ENCODE results near the gene CSGALNACT2.
A peak's percentile ranks its signal among the peaks of the same experiment; 100 is the strongest.
"Not testable (repeated sequence)": the region's sequence is repeated elsewhere in the genome, so short reads cannot be mapped to it uniquely, and the experiment has no call there.

CSGALNACT2 gene

GRCh38 chr10:43215758-43216455, 77.7 kb downstream of the CSGALNACT2 start:
- DNase-seq (ENCODE audit: extremely low read depth, low read depth), result no peak
- TF ChIP-seq CTCF (IDR thresholded peaks at IDR 0.05; ENCODE audit: low read depth, low read length), result no peak

GRCh38 chr10:43216931-43217562, 78.8 kb downstream of the CSGALNACT2 start:
- no peak for TF ChIP-seq CTCF (IDR thresholded peaks at IDR 0.05; ENCODE audit: low read depth, low read length)
- no peak for DNase-seq (ENCODE audit: extremely low read depth, low read depth)

- no peak for TF ChIP-seq CTCF (IDR thresholded peaks at IDR 0.05; ENCODE audit: low read depth, low read length)
- no peak for DNase-seq (ENCODE audit: extremely low read depth, low read depth)
Measured at GRCh38 chr10:43217563-43218205, 79.4 kb downstream of the CSGALNACT2 start.

GRCh38 chr10:43218206-43218950, 80.1 kb downstream of the CSGALNACT2 start:
- peak; percentile 4 for DNase-seq (ENCODE audit: extremely low read depth, low read depth)
- no peak for TF ChIP-seq CTCF (IDR thresholded peaks at IDR 0.05; ENCODE audit: low read depth, low read length)

- TF ChIP-seq CTCF (IDR thresholded peaks at IDR 0.05; ENCODE audit: low read depth, low read length), result no peak
- no peak for DNase-seq (ENCODE audit: extremely low read depth, low read depth)
Measured at GRCh38 chr10:43218951-43219837, 80.9 kb downstream of the CSGALNACT2 start.

- TF ChIP-seq CTCF (IDR thresholded peaks at IDR 0.05; ENCODE audit: low read depth, low read length), result no peak
- DNase-seq (ENCODE audit: extremely low read depth, low read depth), result no peak
Measured at GRCh38 chr10:43219848-43220247, 81.6 kb downstream of the CSGALNACT2 start.

- DNase-seq (ENCODE audit: extremely low read depth, low read depth), result not testable (repeated sequence)
Measured at GRCh38 chr10:43220251-43220650, 82.0 kb downstream of the CSGALNACT2 start.

All from AG09319 (cell line).